Measurements from ENCODE around the gene CAPZA3. TPM values are rescaled to one million over a fixed set of nuclear protein-coding genes. Genes with fewer than 3 reads are reported as not detected.

CAPZA3 gene
- total and polyA plus RNA-seq, 2 experiments from 2014 or later = not detected

GRCh38 chr12:18689771-18690170 is 48.1 kb upstream of the CAPZA3 start (continued):
- no peak for TF ChIP-seq REST (IDR thresholded peaks at IDR 0.05; ENCODE audit: unreplicated experiment)
- no peak for TF ChIP-seq EZH2 (IDR thresholded peaks at IDR 0.05; ENCODE audit: low read depth, unreplicated experiment)
- no peak for TF ChIP-seq EZH2phosphoT487 (IDR thresholded peaks at IDR 0.05; ENCODE audit: unreplicated experiment)
- no peak for TF ChIP-seq POLR2AphosphoS5 (IDR thresholded peaks at IDR 0.05; ENCODE audit: low read depth)

DNA sequence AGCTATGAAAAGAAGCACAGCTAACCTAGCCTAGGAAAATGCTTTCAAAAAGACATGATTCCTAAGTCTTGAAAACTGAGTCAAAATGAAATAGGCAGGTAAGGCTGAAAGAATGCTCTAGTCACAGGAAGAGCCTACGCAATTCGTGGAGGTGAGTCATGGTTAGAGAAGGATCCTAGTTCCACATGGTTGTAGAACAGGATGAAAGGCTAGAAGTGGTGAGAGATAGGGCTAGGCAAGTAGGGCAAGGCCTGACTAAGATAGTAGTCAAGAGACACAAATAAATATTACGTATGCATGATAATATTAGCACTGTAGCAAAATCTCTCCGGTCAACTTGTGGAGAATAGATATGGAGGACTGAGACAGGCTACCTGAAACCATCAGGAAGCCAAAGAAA is 47.3 kb upstream of the CAPZA3 start:
- ATAC-seq (no peak), DNase-seq (ENCODE audit: low spot score) (no peak)
- Mint-ChIP-seq H3K27me3 (ENCODE audit: insufficient read depth, low read depth, poor library complexity) (no peaks in the 10 kb centered on the region), H3K27ac (no peak overlapping the region; the same call in 1 of the 2 replicates), H3K4me3 (no peak overlapping the region), H3K9me3 (no peaks in the 10 kb centered on the region), H3K36me3 (ENCODE audit: low read depth) (no peaks in the 10 kb centered on the region), H3K4me1 (no peaks in the 10 kb centered on the region)
- Histone ChIP-seq H3K36me3 (ENCODE audit: insufficient read depth) (no peaks in the 10 kb centered on the region), H3K27ac (ENCODE audit: low read depth) (no peak overlapping the region), H3F3A (replicated peaks; ENCODE audit: low read depth) (no peaks in the 10 kb centered on the region), H2AFZ (no peak overlapping the region), H3K4me2 (no peak overlapping the region), H3K27me3 (ENCODE audit: insufficient read depth) (no peaks in the 10 kb centered on the region), H3K4me1 (ENCODE audit: insufficient read depth) (no peaks in the 10 kb centered on the region), H3K9me2 (ENCODE audit: insufficient read depth) (0 out of 2 replicates have a peak, but pooled peaks cover 6% of the 10 kb centered on the region), H4K20me1 (replicated peaks; ENCODE audit: insufficient read depth) (no peaks in the 10 kb centered on the region), H3K4me3 (no peak overlapping the region), H3K79me2 (replicated peaks; ENCODE audit: insufficient read depth) (no peaks in the 10 kb centered on the region)
- TF ChIP-seq ETS1 (IDR thresholded peaks at IDR 0.05) (no peak), NANOG (IDR thresholded peaks at IDR 0.05; ENCODE audit: borderline replicate concordance) (no peak), POLR2AphosphoS5 (IDR thresholded peaks at IDR 0.05; ENCODE audit: low read depth) (no peak), CREB1 (CRISPR knock-in tag; IDR thresholded peaks at IDR 0.05; ENCODE audit: low read depth) (no peak), REST (IDR thresholded peaks at IDR 0.05; ENCODE audit: unreplicated experiment) (no peak)
- TF ChIP-seq, protein P1, sequence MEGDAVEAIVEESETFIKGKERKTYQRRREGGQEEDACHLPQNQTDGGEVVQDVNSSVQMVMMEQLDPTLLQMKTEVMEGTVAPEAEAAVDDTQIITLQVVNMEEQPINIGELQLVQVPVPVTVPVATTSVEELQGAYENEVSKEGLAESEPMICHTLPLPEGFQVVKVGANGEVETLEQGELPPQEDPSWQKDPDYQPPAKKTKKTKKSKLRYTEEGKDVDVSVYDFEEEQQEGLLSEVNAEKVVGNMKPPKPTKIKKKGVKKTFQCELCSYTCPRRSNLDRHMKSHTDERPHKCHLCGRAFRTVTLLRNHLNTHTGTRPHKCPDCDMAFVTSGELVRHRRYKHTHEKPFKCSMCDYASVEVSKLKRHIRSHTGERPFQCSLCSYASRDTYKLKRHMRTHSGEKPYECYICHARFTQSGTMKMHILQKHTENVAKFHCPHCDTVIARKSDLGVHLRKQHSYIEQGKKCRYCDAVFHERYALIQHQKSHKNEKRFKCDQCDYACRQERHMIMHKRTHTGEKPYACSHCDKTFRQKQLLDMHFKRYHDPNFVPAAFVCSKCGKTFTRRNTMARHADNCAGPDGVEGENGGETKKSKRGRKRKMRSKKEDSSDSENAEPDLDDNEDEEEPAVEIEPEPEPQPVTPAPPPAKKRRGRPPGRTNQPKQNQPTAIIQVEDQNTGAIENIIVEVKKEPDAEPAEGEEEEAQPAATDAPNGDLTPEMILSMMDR (conservative IDR thresholded peaks at IDR 0.05; ENCODE audit: low read depth in 2 of 2) = no peak
